BJ (cell line): ENCODE results near the gene SIPA1L3. TPM values are rescaled to one million over a fixed set of nuclear protein-coding genes. Genes with fewer than 3 reads are reported as not detected.

Experiments
- CTCF ChIA-PET: fragments of 350-600 bp; formaldehyde crosslinking; extraction: SDS; loops from one replicate; lab custom pipeline; 2021; ENCODE audit warnings: antibody characterized with exemption, inconsistent platforms; lab: Yijun Ruan, JAX
- POLR2A ChIA-PET: fragments of 300-600 bp; sonication (Branson Sonifier 250); formaldehyde crosslinking; extraction: SDS; loops from one replicate; lab custom pipeline; 2021; ENCODE audit warnings: antibody characterized with exemption; lab: Charles Lee
- DNase-seq: peaks from one replicate; pipeline ENCODE4 v3.0.0-alpha.2; 2011; ENCODE audit warnings: low read depth
- H3K27me3 ChIP-seq: 2 replicates; pipeline ENCODE4 v1.6.0; 2011; ENCODE audit warnings: low read length; ENCODE audit not compliant: control insufficient read depth, insufficient read depth
- H3K36me3 ChIP-seq: 2 replicates; pipeline ENCODE4 v1.5.1; 2011; ENCODE audit warnings: low read length; ENCODE audit not compliant: control insufficient read depth, insufficient read depth
- H3K4me3 ChIP-seq: 2 replicates; pipeline ENCODE4 v1.5.1; 2011; ENCODE audit warnings: low read depth, mild to moderate bottlenecking, control low read depth, low read length
- CTCF ChIP-seq: IDR thresholded peaks from 2 replicates; pipeline ENCODE4 v1.5.1; 2011; ENCODE audit warnings: low read depth, mild to moderate bottlenecking, control low read depth, inconsistent platforms, low read length, moderate library complexity; ENCODE audit not compliant: insufficient read depth
- polyA plus RNA-seq: library from polyadenylated mRNA; depleted of rRNA; stranded (reverse); fragments of >200 nt; gene quantifications from 2 replicates; pipeline ENCODE4 v1.2.3, GENCODE V29; 2011

The SIPA1L3 gene
- polyA plus RNA-seq, 1 experiment, result 4.5 TPM

GRCh38 chr19:38148337-38148736 lies 241.3 kb downstream of the SIPA1L3 start:
- TF ChIP-seq CTCF, result no peak
- Histone ChIP-seq H3K4me3 (no peak overlapping the region), H3K36me3 (peaks cover 11% of the 10 kb centered on the region), H3K27me3 (no peaks in the 10 kb centered on the region)
- ChIA-PET CTCF (interaction anchor here (1.3 kb wide), 1 partner anchor 35 kb away, joined by 3 read pairs; no protein-coding TSS in a partner anchor), POLR2A (no interaction called here)
- DNase-seq, result no peak

GRCh38 chr19:38149661-38150061 lies 242.7 kb downstream of the SIPA1L3 start:
- Histone ChIP-seq H3K27me3 (no peaks in the 10 kb centered on the region), H3K4me3 (no peak overlapping the region), H3K36me3 (peaks cover 9% of the 10 kb centered on the region)
- ChIA-PET CTCF (interaction anchor here (1.2 to 1.3 kb wide), 2 partner anchors 14 to 34 kb away, joined by 3 read pairs; no protein-coding TSS in a partner anchor), POLR2A (no interaction called here)
- no peak for DNase-seq
- TF ChIP-seq CTCF, result no peak

DNA sequence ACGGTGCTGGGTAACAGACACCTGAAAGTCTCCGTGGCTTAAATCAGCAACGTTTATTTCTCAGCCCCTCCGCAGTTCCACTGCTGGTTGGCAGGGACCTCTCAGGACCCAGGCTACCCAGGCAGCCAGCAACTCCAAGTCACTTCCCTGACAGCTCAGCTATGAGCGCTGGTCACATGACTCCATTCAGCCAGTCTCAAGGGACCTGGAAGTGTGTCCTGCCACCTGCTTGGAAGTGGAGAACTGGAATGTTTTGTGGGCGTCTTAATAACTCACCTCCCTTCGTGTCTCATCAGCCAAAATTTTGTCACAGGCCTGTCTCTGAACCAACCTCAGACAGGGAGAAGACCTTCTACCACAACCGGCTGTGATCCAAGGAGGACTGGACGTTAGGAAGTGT lies 244.2 kb downstream of the SIPA1L3 start:
- DNase-seq, result no peak
- ChIA-PET POLR2A (no interaction called here), CTCF (interaction anchor here (1.2 to 1.7 kb wide), 3 partner anchors 9 to 249 kb away, joined by 3 to 9 read pairs (median 3); partner anchors contain the start of gene SIPA1L3)
- Histone ChIP-seq H3K27me3 (no peaks in the 10 kb centered on the region), H3K36me3 (peaks cover 9% of the 10 kb centered on the region), H3K4me3 (no peak overlapping the region)
- no peak for TF ChIP-seq CTCF

- no peaks in the 10 kb centered on the region for H3K27me3 ChIP-seq
- ChIA-PET CTCF (interaction anchor here (0.9 to 2.0 kb wide), 7 partner anchors 11 to 251 kb away, joined by 3 to 9 read pairs (median 3); partner anchors contain the start of gene SIPA1L3), POLR2A (no interaction called here)
- no peak for TF ChIP-seq CTCF
- H3K36me3 ChIP-seq, result peaks cover 9% of the 10 kb centered on the region
- no peak overlapping the region for H3K4me3 ChIP-seq
- no peak for DNase-seq
Observed at GRCh38 chr19:38152461-38153379, 245.7 kb downstream of the SIPA1L3 start.

DNA sequence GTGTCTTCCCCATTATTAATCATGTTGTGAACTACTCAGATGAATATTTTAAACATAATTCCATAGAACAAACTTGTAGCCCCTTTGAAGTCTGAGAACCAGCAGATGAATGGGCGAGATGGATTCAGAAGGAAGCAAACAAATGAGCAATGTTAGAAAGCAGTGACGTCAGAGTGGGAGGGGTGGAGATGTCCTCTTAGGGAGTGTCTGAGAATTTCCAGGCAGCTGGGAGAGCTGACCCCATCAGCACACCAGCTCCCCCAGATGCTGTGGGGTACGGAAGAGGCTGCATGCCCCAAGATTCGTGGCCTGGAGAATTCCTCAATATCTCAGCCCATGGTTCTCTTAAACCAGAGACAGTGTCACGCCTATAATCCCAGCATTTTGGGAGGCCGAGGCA lies 248.4 kb downstream of the SIPA1L3 start:
- TF ChIP-seq CTCF, result no peak
- DNase-seq, result no peak
- H3K4me3 ChIP-seq, result no peak overlapping the region
- peaks cover 12% of the 10 kb centered on the region for H3K36me3 ChIP-seq
- no peaks in the 10 kb centered on the region for H3K27me3 ChIP-seq
- POLR2A ChIA-PET, result no interaction called here
- CTCF ChIA-PET, result no interaction called here
